ENCODE results near the gene PARP12.

PARP12 gene

DNA sequence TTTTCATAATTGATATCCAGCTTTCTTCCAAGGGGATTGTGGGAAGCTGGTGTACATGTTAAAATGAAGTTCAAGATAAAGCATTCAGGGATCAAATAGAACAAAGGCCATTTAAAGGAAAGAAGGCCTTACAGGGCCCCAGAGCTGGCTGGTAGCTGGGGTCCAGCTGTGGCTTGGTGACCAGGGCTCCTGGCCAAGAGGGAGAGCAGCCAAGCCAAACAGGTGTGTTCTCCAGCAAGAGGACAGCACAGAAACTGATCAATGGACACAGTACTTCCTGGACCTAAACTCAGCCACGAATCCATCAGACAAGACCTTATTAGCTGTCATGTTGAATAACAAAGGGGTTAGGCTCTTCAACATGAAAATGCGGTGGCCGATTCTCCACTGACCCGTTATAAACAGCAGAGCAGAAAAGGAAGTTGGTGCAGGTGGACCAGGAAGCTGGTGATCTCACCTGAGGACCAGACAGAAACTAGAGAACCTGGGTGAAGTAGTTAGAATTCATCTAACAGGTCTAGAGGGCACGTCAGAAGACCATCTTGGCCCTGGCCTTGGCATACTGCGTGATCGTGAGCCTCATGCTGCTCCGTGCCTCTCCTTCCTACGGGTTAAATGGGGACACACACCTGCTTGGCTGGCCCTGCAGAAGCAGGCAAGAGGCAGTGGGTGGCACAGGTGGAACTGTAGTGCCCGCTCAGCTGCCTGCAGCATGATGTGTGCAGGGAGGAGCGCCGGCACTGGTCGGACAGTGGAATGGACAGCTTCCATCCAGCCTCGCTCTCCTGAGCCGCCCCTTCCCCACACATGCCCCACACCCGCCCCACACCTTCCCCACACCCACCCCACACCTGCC, 53.8 kb downstream of the PARP12 start:
- DNase-seq: no peak

DNA sequence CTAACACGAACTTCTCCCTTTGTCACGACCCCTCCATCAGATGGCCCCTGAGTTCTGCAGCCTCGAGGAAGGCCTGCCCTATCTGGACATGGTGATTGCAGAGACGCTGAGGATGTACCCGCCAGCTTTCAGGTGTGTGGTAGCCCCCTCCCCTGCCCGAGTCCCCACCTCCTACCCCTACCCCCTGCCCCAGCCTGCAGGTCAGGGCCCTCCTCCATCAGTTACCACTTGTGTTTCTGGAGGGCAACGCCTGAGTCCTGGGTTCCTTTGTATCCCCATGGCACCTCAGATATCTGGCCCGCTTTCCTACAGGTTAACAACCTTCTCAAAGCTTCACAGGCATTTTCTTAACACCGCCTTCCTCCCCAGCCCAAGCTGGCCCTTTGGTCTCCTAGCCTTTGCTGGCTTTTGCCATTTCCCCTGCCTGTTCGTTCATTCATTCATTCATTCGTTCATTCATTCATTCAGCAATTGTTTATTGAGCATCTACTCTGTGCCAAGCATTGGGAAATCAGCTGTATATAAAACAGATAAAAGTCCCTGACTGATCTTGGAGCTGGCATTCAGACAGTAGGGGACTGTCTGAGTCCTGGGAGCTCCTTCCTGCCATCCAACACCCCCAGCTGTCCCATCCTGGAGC, 55.6 kb downstream of the PARP12 start:
- no peak for DNase-seq

GRCh38 chr7:140006600-140006999, 56.2 kb downstream of the PARP12 start:
- no peak for DNase-seq

DNA sequence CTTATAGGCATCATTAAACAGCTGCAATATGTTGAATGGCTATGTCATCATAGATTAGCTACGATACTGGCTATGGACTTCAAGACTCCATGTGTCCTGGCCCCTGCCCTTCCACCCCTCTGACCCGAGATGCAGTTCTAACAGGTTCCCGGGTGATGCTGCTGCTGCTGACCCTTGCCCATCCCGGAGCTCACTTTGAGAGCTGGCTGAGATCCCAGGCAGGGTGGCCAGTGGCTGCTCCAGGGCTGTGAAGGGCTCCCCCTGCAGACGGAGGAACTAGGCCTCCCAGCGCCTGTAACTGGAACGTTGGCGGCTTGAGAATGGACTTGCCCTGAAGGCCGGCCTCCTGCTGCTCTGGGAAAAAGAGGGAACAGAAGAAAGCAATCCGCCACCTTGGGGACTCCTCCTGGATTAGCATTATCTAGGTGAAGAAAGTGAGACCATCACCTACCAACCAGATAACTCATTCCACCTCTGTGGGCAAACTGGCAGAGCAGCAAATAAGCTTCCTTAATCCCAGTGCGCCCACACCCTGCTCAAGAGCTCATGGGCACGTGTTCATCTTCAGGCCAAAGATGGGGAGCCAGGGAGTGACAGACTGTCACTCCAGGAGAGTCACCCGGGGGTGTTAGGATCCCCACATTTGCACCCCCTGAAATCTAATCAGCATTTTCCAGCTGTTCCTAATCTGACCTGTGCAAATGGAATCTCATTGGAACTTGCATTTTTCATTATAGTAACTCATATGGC, 56.8 kb downstream of the PARP12 start:
- no peak for DNase-seq

- no peak for DNase-seq
These were observed 57.4 kb downstream of the PARP12 start for GRCh38 chr7:140005341-140005740.

DNA sequence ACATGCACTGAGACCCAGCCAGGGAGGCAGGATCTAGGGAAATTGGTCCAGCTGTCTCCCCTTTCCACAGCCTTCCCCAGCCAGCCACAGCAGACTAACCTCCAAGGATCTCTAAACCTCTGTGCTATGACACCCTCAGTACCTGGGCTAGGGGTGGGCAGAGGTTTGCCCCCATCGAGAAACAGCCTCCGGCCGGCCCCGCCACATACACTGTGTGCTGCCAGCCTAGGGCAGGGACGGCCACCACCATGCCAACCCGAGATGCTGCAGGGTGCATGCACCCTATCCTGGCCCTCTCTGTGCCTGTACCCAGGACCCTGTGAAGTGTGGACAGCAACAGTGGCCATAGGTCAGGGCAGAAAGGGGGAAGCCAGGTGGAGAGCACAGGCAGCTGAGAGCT, 58.1 kb downstream of the PARP12 start:
- no peak for DNase-seq

GRCh38 chr7:140003913-140004382, 58.8 kb downstream of the PARP12 start:
- peak in 1 of 2 experiments; percentile 6 for DNase-seq

- no peak for DNase-seq
These were observed 62.0 kb downstream of the PARP12 start for GRCh38 chr7:140000666-140001268.

- DNase-seq: no peak
These were observed 63.2 kb downstream of the PARP12 start for GRCh38 chr7:139999516-139999915.

DNA sequence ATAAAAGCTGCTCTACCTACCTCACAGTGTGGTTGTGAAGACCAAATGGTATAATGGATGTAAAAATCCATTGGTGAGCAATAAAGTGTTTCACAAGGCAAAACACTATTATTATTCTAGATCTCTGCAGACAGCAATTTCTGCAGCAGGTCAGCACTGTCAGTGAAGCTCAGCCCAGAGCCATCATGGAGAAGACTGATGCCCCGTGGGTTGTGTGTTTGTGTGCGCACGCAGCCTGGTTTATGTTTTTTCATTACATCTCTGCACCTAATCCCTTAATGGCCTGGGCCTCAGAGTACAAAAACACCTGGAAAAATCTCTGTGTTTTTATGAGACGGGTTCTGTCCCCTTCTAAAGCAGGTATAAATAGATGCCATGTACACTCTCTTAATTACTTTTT, 64.2 kb downstream of the PARP12 start:
- DNase-seq: no peak

DNA sequence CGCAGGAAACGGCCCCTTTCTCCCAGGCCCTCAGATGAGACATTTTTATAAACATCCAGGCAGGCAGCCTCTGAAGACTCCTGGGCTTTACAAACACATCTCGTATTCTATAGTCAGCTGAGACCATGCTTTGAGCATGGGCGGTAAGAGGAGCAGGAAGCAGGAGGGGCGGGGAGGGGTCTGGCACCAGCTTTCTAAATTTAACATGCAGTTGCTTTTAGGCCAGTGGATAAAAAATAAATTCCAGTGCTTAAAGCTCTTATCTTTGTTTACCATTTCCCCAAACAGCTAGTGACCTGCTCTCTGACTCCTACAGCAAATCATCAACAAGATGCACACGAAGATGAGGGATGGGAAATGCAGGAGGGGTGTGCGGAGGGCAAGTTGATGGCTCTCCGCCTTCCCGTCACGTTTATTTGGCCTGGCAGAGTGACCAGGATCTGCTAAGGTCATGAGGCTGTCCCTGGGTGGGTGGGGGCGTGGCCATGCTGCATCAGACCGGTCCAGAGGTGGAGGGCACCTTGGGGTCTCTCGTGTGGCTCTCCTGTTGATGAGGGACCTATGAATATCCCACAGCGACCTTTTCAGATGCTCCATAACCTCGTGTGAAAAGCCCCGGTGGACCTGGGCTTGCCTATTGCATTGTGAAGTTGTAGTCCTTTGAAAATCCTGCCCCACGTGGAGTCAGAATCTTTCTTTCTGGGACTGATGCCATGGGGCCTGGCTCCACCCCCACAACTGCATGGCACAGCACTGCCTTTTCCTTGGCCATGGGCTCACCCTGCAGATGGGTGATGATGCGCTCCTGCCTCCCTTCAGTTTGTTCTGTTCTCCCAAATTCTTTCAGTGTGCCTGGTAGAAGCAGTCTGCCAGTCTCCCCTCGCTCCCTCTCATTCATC, 67.5 kb downstream of the PARP12 start:
- no peak for DNase-seq

GRCh38 chr7:139994356-139994755, 68.4 kb downstream of the PARP12 start:
- no peak for DNase-seq

GRCh38 chr7:139993592-139993991, 69.2 kb downstream of the PARP12 start:
- no peak for DNase-seq

GRCh38 chr7:139993169-139993568, 69.6 kb downstream of the PARP12 start:
- DNase-seq: no peak

DNA sequence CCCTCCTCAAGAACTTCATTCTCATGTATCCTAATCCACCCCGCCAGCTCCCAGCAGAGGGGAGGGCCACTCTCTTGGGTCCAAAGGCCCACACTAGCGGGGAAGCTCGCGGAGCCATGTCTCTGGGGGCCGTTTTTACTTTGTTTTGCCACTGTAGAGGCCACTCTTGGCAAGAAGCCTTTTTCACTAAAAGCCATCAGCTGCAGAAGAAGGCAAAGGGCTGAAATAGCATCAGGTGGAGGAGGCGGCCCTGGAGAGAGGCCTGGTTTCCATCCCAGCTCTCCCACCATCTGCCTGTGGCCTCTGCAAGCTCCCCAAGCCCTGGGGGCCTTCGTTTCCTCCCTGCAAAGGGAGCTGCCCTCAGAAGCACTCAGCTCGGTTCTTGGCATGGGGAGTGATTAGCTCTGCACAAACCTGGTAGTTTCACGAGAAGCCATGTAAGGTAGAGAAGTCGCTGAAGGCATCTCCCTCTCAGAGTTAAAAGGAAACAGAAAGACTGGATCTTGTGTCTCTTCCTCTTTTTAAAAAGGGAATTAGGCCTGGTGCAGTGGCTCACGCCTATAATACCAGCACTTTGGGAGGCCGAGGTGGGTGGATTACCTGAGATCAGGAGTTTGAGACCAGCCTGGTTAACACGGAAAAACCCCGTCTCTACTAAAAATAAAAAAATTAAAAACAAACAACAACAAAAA, 70.3 kb downstream of the PARP12 start:
- DNase-seq: no peak

- DNase-seq: no peak
These were observed 70.8 kb downstream of the PARP12 start for GRCh38 chr7:139991911-139992310.

DNA sequence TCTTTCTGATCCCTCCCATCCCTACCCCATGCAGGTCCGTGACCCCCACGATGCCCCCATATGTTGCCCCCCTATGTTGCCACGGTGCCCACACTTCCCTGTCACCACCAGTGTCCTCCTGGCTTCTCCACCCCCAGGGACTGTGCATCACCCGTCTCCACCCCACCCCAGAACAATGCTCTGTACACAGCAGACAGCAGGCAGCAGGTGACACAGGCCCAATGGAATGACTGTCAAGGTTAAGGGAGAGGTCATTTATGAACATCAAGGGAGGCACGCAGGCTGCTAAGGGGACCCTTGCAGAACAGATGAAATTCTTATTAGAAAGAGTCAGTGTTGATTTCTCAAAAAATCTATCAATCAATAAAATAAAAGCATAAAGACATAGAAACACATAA, 71.5 kb downstream of the PARP12 start:
- DNase-seq: no peak

- DNase-seq: no peak
These were observed 72.0 kb downstream of the PARP12 start for GRCh38 chr7:139990571-139991268.

DNA sequence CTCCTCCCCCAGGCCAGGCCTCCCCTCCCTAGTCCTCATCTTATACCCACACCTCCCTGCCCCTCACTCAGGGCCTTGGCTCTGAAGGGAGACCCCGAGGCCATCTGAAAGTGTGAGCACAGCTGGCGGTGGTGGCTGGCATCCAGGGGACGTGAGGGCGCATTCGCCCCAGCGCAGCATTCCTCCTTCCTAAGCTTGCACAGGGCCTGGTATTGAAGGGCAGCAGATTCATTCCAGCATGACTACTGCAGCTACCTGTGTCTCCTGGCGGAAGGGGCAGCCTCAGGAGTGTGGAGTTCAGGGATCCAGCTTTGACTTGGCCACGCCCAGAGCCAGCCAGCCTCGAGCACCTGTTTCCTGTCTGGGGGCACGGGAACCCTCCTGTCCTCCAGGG, 72.6 kb downstream of the PARP12 start:
- no peak for DNase-seq

DNA sequence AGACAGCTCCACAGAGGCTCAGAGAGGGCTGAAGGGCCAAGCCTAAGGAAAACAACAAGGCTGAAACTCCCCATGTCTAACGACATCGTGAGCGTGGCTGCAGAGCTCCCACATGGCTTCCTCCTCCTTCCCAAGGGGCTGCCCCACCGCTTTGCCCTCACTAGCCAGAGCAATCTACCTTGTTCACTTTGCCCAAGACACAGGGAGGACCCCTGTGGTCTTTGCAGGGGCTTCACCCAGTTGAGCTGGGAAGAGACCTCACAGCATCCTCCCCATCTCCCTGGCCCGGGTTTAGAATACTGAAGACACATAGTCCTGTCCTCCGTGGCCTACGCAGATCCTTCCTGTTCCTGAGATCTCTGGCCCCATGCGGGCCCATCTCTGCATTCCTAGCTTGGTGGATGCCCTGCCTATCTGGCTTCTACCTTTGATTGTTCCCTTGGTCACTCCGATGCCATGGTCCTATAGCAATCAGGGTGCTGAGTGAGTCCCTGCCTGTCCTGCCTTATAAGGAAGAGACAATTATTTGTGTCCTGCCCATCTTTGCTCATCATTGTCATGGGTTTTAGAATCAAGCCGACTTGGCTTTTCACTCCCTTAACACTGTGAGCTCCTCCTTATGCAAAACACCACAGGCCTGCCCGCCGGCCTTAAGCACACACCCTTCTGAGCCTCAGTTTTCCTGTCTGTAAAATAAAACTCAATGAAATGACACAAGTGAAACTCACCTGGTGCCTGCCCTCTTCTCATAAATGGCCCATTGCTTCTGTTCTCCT, 73.2 kb downstream of the PARP12 start:
- DNase-seq: no peak
